ENCODE data around the gene ARMH2. TPM values are rescaled to one million over a fixed set of nuclear protein-coding genes. Genes with fewer than 3 reads are reported as not detected.
"Not testable (repeated sequence)": the region's sequence is repeated elsewhere in the genome, so short reads cannot be mapped to it uniquely, and the experiment has no call there.

Gene ARMH2
- total and polyA plus RNA-seq, 9 of the 15 experiments (the other 6 are each of a cell fraction or from before 2014, with no cell fraction given): not detected

DNA sequence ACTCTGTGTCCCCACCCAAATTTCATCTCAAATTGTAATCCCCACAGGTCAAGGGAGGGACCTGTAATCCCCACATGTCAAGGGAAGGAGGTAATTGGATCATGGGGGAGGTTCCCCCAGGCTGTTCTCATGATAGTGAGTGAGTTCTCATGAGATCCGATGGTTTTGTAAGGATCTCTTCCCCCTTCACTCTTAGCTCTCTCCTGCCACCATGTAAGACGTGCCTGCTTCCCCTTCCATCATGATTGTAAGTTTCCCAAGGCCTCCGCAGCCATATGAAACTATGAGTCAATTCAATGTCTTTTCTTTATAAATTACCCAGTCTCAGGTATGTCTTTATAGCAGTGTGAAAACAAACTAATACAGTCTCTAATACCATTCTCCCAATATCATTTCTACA lies 47.8 kb downstream of the ARMH2 start:
- H2AFZ ChIP-seq (ENCODE audit: low read depth, low read length); H3K9ac ChIP-seq (ENCODE audit: insufficient read depth in 1 of 2, low read depth in 2 of 2, low read length in 2 of 2); BruUV-seq (replicated peaks); H3K36me3 ChIP-seq (ENCODE audit: control insufficient read depth, insufficient read depth, low read length); FAIRE-seq; CTCF ChIA-PET (ENCODE audit: low intra/inter-chr PET ratio); H3K4me3 ChIP-seq; intact Hi-C loops (cut with micrococcal nuclease); H3K9me3 ChIP-seq (replicated peaks; ENCODE audit: control insufficient read depth, insufficient read depth, low read depth, low read length); H3K4me1 ChIP-seq (replicated peaks in 1 of 2; ENCODE audit: control insufficient read depth in 2 of 2, insufficient read depth in 2 of 2, low read length in 2 of 2); H4K20me1 ChIP-seq (replicated peaks; ENCODE audit: control insufficient read depth, insufficient read depth, low read length); in situ Hi-C loops (cut with MboI); H3K79me2 ChIP-seq (ENCODE audit: control insufficient read depth, insufficient read depth, low read length); H3K9me1 ChIP-seq (ENCODE audit: control insufficient read depth, insufficient read depth, low read length); H3K27me3 ChIP-seq (ENCODE audit: control insufficient read depth in 2 of 2, insufficient read depth in 2 of 2, low read length in 2 of 2); ATAC-seq; DNase-seq (ENCODE audit: extremely low read depth in 1 of 4, low spot score in 3 of 4); H3K27ac ChIP-seq (ENCODE audit: extremely low read depth, low read depth, low read length); H3K4me2 ChIP-seq (ENCODE audit: insufficient read depth, low read length): not testable (repeated sequence)
- POLR2A ChIA-PET: interaction anchor here (0.6 kb wide), 1 partner anchor 21 kb away, joined by 3 read pairs; no protein-coding TSS in a partner anchor
- TF ChIP-seq ZFP36 (IDR thresholded peaks at IDR 0.05; ENCODE audit: low read depth, low read length, partially characterized antibody): peak; percentile 72
- TF ChIP-seq TRIM24 (IDR thresholded peaks at IDR 0.05): 0 out of 4 replicates have a peak, but pooled peaks of 1 of the 2 experiments have one; percentile 20
- 19% methylated on average over 3 of the region's 3 CpGs for WGBS (ENCODE audit: insufficient coverage, low coverage, missing lambda C conversion rate)

DNA sequence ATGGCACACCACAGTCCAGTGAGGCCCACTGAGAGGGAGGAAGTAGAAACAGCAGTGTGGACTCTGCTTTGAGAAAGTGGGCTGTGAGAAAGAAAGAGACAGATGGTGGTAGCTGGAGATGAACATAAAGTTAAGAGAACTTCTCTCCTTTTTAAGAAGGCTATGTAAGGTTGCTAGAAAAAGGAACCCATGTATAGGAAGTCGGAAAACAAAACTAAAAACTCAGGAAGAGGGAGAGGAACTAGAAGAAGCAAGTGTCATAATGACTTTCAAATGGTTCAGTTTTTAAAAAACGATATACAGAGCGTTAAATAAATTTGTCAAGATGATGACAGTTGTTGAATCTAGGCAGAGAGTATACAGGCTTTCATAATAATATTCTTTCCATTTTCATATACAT lies 49.4 kb downstream of the ARMH2 start:
- ATAC-seq (no peak), DNase-seq (ENCODE audit: extremely low read depth in 1 of 4, low spot score in 3 of 4) (no peak), FAIRE-seq (no peak)
- no peaks in the 10 kb centered on the region; the same call in none of the 2 replicates for H3K9me3 ChIP-seq (replicated peaks; ENCODE audit: control insufficient read depth, insufficient read depth, low read depth, low read length)
- ChIA-PET CTCF (ENCODE audit: low intra/inter-chr PET ratio) (no interaction called here), POLR2A (interaction anchor here (1.0 kb wide), 1 partner anchor 9 kb away, joined by 4 read pairs; no protein-coding TSS in a partner anchor)
- no TSS peak for BruUV-seq (replicated peaks)
- H3K36me3 ChIP-seq (ENCODE audit: control insufficient read depth, insufficient read depth, low read length): no peaks in the 10 kb centered on the region
- no peak overlapping the region for H3K4me3 ChIP-seq
- peak overlapping the region; percentile 53; the same call in 1 of the 2 replicates for H2AFZ ChIP-seq (ENCODE audit: low read depth, low read length)
- H3K27ac ChIP-seq (ENCODE audit: extremely low read depth, low read depth, low read length): no peak overlapping the region
- in situ Hi-C loops (cut with MboI) (no loop called here), intact Hi-C loops (cut with micrococcal nuclease) (no loop called here)
- H3K9me1 ChIP-seq (ENCODE audit: control insufficient read depth, insufficient read depth, low read length): no peaks in the 10 kb centered on the region
- H3K27me3 ChIP-seq (ENCODE audit: control insufficient read depth in 2 of 2, insufficient read depth in 2 of 2, low read length in 2 of 2): 0 out of 5 replicates have a peak, but pooled peaks cover 0 to 4% of the 10 kb centered on the region in 2 experiments
- no peak for TF ChIP-seq NR2C2 (CRISPR knock-in tag; IDR thresholded peaks at IDR 0.05)
- no peak for TF ChIP-seq NR2C2 (tag; IDR thresholded peaks at IDR 0.05)
- TF ChIP-seq SPI1 (IDR thresholded peaks at IDR 0.05; ENCODE audit: borderline replicate concordance, low read depth, low read length): peak; percentile 1; the same call in 1 of the 2 replicates
- no peaks in the 10 kb centered on the region for H3K4me1 ChIP-seq (replicated peaks in 1 of 2; ENCODE audit: control insufficient read depth in 2 of 2, insufficient read depth in 2 of 2, low read length in 2 of 2)
- H3K79me2 ChIP-seq (ENCODE audit: control insufficient read depth, insufficient read depth, low read length): no peaks in the 10 kb centered on the region
- H3K9ac ChIP-seq (ENCODE audit: insufficient read depth in 1 of 2, low read depth in 2 of 2, low read length in 2 of 2): no peak overlapping the region
- WGBS (ENCODE audit: insufficient coverage, low coverage, missing lambda C conversion rate): 8% methylated on average over 3 of the region's 3 CpGs
- no peaks in the 10 kb centered on the region for H4K20me1 ChIP-seq (replicated peaks; ENCODE audit: control insufficient read depth, insufficient read depth, low read length)
- no peak overlapping the region for H3K4me2 ChIP-seq (ENCODE audit: insufficient read depth, low read length)

Other genes with a start within 250 kb of the ARMH2 start
- gene KIAA0319, start 152.7 kb downstream of the ARMH2 start, total RNA-seq (2014; rRNA removed): not detected in 2 replicates
- gene KIAA0319, start 152.7 kb downstream of the ARMH2 start, total RNA-seq (2014; rRNA removed; fragmentation: Illumina TruSeq; extraction: Trizol): not detected in 2 replicates
- gene KIAA0319, start 152.7 kb downstream of the ARMH2 start, total RNA-seq (2015; rRNA removed; fragmentation: Illumina TruSeq; extraction: Trizol): not detected in 2 replicates
- gene KIAA0319, start 152.7 kb downstream of the ARMH2 start, total RNA-seq (2021): not detected in 2 replicates
- gene KIAA0319, start 152.7 kb downstream of the ARMH2 start, polyA plus RNA-seq (2011; rRNA removed): not detected in 2 replicates
- 0.01 TPM in 1 of 2 replicates, not detected in the other for gene KIAA0319, start 152.7 kb downstream of the ARMH2 start, polyA plus RNA-seq (2014; fragmentation: Illumina TruSeq; extraction: Trizol)
- gene KIAA0319, start 152.7 kb downstream of the ARMH2 start, polyA plus RNA-seq (2014; fragmentation: Nextera tagmentation; extraction: Ambion mirVana): not detected
- 0.03 TPM in 1 of 2 replicates, not detected in the other for gene KIAA0319, start 152.7 kb downstream of the ARMH2 start, polyA plus RNA-seq (2014; rRNA removed)
- 29.0 and 46.5 TPM in 2 replicates for gene TDP2, start 132.0 kb downstream of the ARMH2 start, total RNA-seq (2014; rRNA removed)
- gene TDP2, start 132.0 kb downstream of the ARMH2 start, total RNA-seq (2014; rRNA removed; fragmentation: Illumina TruSeq; extraction: Trizol): 31.8 and 32.9 TPM in 2 replicates
- gene TDP2, start 132.0 kb downstream of the ARMH2 start, total RNA-seq (2015; rRNA removed; fragmentation: Illumina TruSeq; extraction: Trizol): 27.3 and 28.6 TPM in 2 replicates
- gene TDP2, start 132.0 kb downstream of the ARMH2 start, total RNA-seq (2021): 37.9 and 38.2 TPM in 2 replicates
- 41.3 and 60.1 TPM in 2 replicates for gene TDP2, start 132.0 kb downstream of the ARMH2 start, polyA plus RNA-seq (2011; rRNA removed)
- gene TDP2, start 132.0 kb downstream of the ARMH2 start, polyA plus RNA-seq (2014; fragmentation: Illumina TruSeq; extraction: Trizol): 53.6 and 56.8 TPM in 2 replicates
- gene TDP2, start 132.0 kb downstream of the ARMH2 start, polyA plus RNA-seq (2014; fragmentation: Nextera tagmentation; extraction: Ambion mirVana): 10 to 100 TPM; 27.7 to 28.7 TPM
- gene TDP2, start 132.0 kb downstream of the ARMH2 start, polyA plus RNA-seq (2014; rRNA removed): 53.0 and 56.5 TPM in 2 replicates
- gene ACOT13, start 131.8 kb downstream of the ARMH2 start, total RNA-seq (2014; rRNA removed): 14.1 and 20.9 TPM in 2 replicates
- gene ACOT13, start 131.8 kb downstream of the ARMH2 start, total RNA-seq (2014; rRNA removed; fragmentation: Illumina TruSeq; extraction: Trizol): 65.7 and 75.7 TPM in 2 replicates
- gene ACOT13, start 131.8 kb downstream of the ARMH2 start, total RNA-seq (2015; rRNA removed; fragmentation: Illumina TruSeq; extraction: Trizol): 46.3 and 49.2 TPM in 2 replicates
- 57.9 and 58.1 TPM in 2 replicates for gene ACOT13, start 131.8 kb downstream of the ARMH2 start, total RNA-seq (2021)
- gene ACOT13, start 131.8 kb downstream of the ARMH2 start, polyA plus RNA-seq (2011; rRNA removed): 99.7 and 129 TPM in 2 replicates
- 72.2 and 82.8 TPM in 2 replicates for gene ACOT13, start 131.8 kb downstream of the ARMH2 start, polyA plus RNA-seq (2014; fragmentation: Illumina TruSeq; extraction: Trizol)
- 100 to 1,000 TPM; 106 to 127 TPM for gene ACOT13, start 131.8 kb downstream of the ARMH2 start, polyA plus RNA-seq (2014; fragmentation: Nextera tagmentation; extraction: Ambion mirVana)
- 37.6 and 40.4 TPM in 2 replicates for gene ACOT13, start 131.8 kb downstream of the ARMH2 start, polyA plus RNA-seq (2014; rRNA removed)
- gene C6orf62, start 79.8 kb downstream of the ARMH2 start, total RNA-seq (2014; rRNA removed): 48.5 and 52.9 TPM in 2 replicates
- gene C6orf62, start 79.8 kb downstream of the ARMH2 start, total RNA-seq (2014; rRNA removed; fragmentation: Illumina TruSeq; extraction: Trizol): 110 and 124 TPM in 2 replicates
- gene C6orf62, start 79.8 kb downstream of the ARMH2 start, total RNA-seq (2015; rRNA removed; fragmentation: Illumina TruSeq; extraction: Trizol): 111 and 113 TPM in 2 replicates
- 113 and 117 TPM in 2 replicates for gene C6orf62, start 79.8 kb downstream of the ARMH2 start, total RNA-seq (2021)
- gene C6orf62, start 79.8 kb downstream of the ARMH2 start, polyA plus RNA-seq (2011; rRNA removed): 76.7 and 105 TPM in 2 replicates
- 86.2 and 111 TPM in 2 replicates for gene C6orf62, start 79.8 kb downstream of the ARMH2 start, polyA plus RNA-seq (2014; fragmentation: Illumina TruSeq; extraction: Trizol)
- gene C6orf62, start 79.8 kb downstream of the ARMH2 start, polyA plus RNA-seq (2014; fragmentation: Nextera tagmentation; extraction: Ambion mirVana): 100 to 1,000 TPM; 355 to 579 TPM
- 56.8 and 65.6 TPM in 2 replicates for gene C6orf62, start 79.8 kb downstream of the ARMH2 start, polyA plus RNA-seq (2014; rRNA removed)
- 140 and 156 TPM in 2 replicates for gene GMNN, start 24.0 kb downstream of the ARMH2 start, total RNA-seq (2014; rRNA removed)
- 189 and 216 TPM in 2 replicates for gene GMNN, start 24.0 kb downstream of the ARMH2 start, total RNA-seq (2014; rRNA removed; fragmentation: Illumina TruSeq; extraction: Trizol)
- gene GMNN, start 24.0 kb downstream of the ARMH2 start, total RNA-seq (2015; rRNA removed; fragmentation: Illumina TruSeq; extraction: Trizol): 187 and 210 TPM in 2 replicates
- 144 and 146 TPM in 2 replicates for gene GMNN, start 24.0 kb downstream of the ARMH2 start, total RNA-seq (2021)
- 125 and 167 TPM in 2 replicates for gene GMNN, start 24.0 kb downstream of the ARMH2 start, polyA plus RNA-seq (2011; rRNA removed)
- 217 and 222 TPM in 2 replicates for gene GMNN, start 24.0 kb downstream of the ARMH2 start, polyA plus RNA-seq (2014; fragmentation: Illumina TruSeq; extraction: Trizol)
- 100 to 1,000 TPM; 331 to 370 TPM for gene GMNN, start 24.0 kb downstream of the ARMH2 start, polyA plus RNA-seq (2014; fragmentation: Nextera tagmentation; extraction: Ambion mirVana)
- 199 and 254 TPM in 2 replicates for gene GMNN, start 24.0 kb downstream of the ARMH2 start, polyA plus RNA-seq (2014; rRNA removed)
- 0.33 TPM in 1 of 2 replicates, not detected in the other for gene RIPOR2, start 137.0 kb upstream of the ARMH2 start, total RNA-seq (2014; rRNA removed)
- gene RIPOR2, start 137.0 kb upstream of the ARMH2 start, total RNA-seq (2014; rRNA removed; fragmentation: Illumina TruSeq; extraction: Trizol): 0.29 and 0.32 TPM in 2 replicates
- not detected in 2 replicates for gene RIPOR2, start 137.0 kb upstream of the ARMH2 start, total RNA-seq (2015; rRNA removed; fragmentation: Illumina TruSeq; extraction: Trizol)
- gene RIPOR2, start 137.0 kb upstream of the ARMH2 start, total RNA-seq (2021): 0.47 and 1.1 TPM in 2 replicates
- gene RIPOR2, start 137.0 kb upstream of the ARMH2 start, polyA plus RNA-seq (2011; rRNA removed): 0.81 TPM in 1 of 2 replicates, not detected in the other
- 0.28 TPM in 2 replicates for gene RIPOR2, start 137.0 kb upstream of the ARMH2 start, polyA plus RNA-seq (2014; fragmentation: Illumina TruSeq; extraction: Trizol)
- 1 to 10 TPM in 1 of 2 experiments, under 1 TPM in 1; 0.53 to 1.0 TPM for gene RIPOR2, start 137.0 kb upstream of the ARMH2 start, polyA plus RNA-seq (2014; fragmentation: Nextera tagmentation; extraction: Ambion mirVana)
- gene RIPOR2, start 137.0 kb upstream of the ARMH2 start, polyA plus RNA-seq (2014; rRNA removed): 0.04 and 0.16 TPM in 2 replicates

All from K562 (cell line).